GM18520 (cell line): ENCODE measurements around the gene EVPL.
"Not testable (repeated sequence)": the region's sequence is repeated elsewhere in the genome, so short reads cannot be mapped to it uniquely, and the experiment has no call there.

ENCODE experiments used
- ATAC-seq: cut with Tn5 transposase; IDR thresholded peaks from one replicate; pipeline ENCODE4 v1.9.1; 2021; ENCODE audit not compliant: unreplicated experiment

Gene EVPL

GRCh38 chr17:76027159-76027839, at the start of gene EVPL:
EVPL (minus strand) TSS chr17:76027306; CDS start chr17:76027198, 108 bp downstream.
- no peak for ATAC-seq

- no peak for ATAC-seq
Observed at GRCh38 chr17:76076146-76076764, 49.1 kb upstream of the EVPL start.

GRCh38 chr17:76075364-76076145, 48.4 kb upstream of the EVPL start:
- no peak for ATAC-seq

GRCh38 chr17:76074390-76075363, 47.6 kb upstream of the EVPL start, which contains the start of gene GALR2:
GALR2 (plus strand) TSS chr17:76074781; CDS start chr17:76074884, 103 bp downstream.
- ATAC-seq, result no peak

GRCh38 chr17:76072148-76072858, 45.2 kb upstream of the EVPL start, which contains the start of gene SRP68:
SRP68 (minus strand) TSS chr17:76072517; CDS start chr17:76072491, 26 bp downstream.
- peak; percentile 77 for ATAC-seq

- no peak for ATAC-seq
Observed at GRCh38 chr17:76071531-76072147, 44.5 kb upstream of the EVPL start.

- ATAC-seq, result no peak
Observed at GRCh38 chr17:76065775-76066174, 38.7 kb upstream of the EVPL start.

- ATAC-seq, result no peak
Observed at GRCh38 chr17:76063875-76064546, 36.9 kb upstream of the EVPL start.

GRCh38 chr17:76058264-76058663, 31.2 kb upstream of the EVPL start:
- not testable (repeated sequence) for ATAC-seq

- no peak for ATAC-seq
Observed at GRCh38 chr17:76056882-76057281, 29.8 kb upstream of the EVPL start.

- ATAC-seq, result no peak
Observed at GRCh38 chr17:76054112-76054476, 27.0 kb upstream of the EVPL start.

- no peak for ATAC-seq
Observed at GRCh38 chr17:76053246-76054111, 26.4 kb upstream of the EVPL start.

- ATAC-seq, result no peak
Observed at GRCh38 chr17:76051561-76051960, 24.5 kb upstream of the EVPL start.

- ATAC-seq, result no peak
Observed at GRCh38 chr17:76050538-76051467, 23.7 kb upstream of the EVPL start.

GRCh38 chr17:76049836-76050537, 22.9 kb upstream of the EVPL start:
- ATAC-seq, result no peak

- ATAC-seq, result no peak
Observed at GRCh38 chr17:76049239-76049638, 22.1 kb upstream of the EVPL start.
